Measurements from ENCODE around the gene INTU.

INTU gene

DNA sequence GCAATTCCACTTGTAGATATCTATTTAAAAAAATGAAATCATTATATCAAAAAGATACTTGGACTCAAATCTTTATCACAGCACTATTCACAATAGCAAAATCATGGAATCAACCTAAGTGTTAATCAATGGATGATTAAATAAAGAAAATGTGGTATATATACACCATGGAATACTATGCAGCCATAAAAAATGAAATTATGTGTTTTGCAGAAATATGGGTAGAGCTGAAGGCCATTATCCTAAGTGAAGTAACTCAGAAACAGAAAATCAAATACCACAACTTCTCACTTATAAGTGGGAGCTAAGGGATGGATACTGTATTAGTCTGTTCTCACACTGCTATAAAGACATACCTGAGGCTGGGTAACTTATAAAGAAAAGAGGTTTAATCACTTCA lies 14.3 kb upstream of the INTU start:
- no peaks in the 10 kb centered on the region for H3K36me3 ChIP-seq (ENCODE audit: insufficient read depth, low read length)
- no peak overlapping the region for H3K4me3 ChIP-seq (ENCODE audit: low read length)
- peaks cover 6% of the 10 kb centered on the region for H3K4me1 ChIP-seq (ENCODE audit: control insufficient read depth, insufficient read depth, low read length)
- no peak overlapping the region for H3K4me2 ChIP-seq (ENCODE audit: low read length)
- H3K27me3 ChIP-seq (ENCODE audit: control insufficient read depth, insufficient read depth, low read length) = peaks cover 43% of the 10 kb centered on the region
- H3K9me3 ChIP-seq (replicated peaks; ENCODE audit: low read length) = no peaks in the 10 kb centered on the region
- no peak overlapping the region for H3K9ac ChIP-seq (ENCODE audit: low read depth, low read length)

DNA sequence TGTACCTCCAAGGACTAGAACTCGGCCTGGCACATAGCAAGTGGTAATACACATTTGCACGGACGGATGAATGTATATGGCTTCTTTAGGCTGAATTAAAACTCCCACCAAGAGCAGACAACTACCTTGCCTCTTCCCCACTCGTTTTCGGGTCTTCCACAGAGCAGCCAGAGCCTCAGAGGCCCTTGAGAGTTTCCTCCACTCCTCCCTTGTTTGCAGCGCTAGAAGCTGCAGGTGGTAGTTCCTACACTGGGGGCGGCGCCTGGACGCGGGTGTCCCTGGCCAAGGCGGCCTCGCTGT lies 10.2 kb upstream of the INTU start:
- H3K27me3 ChIP-seq (ENCODE audit: control insufficient read depth, insufficient read depth, low read length) = peaks cover 14% of the 10 kb centered on the region
- H3K4me1 ChIP-seq (ENCODE audit: control insufficient read depth, insufficient read depth, low read length) = peaks cover 7% of the 10 kb centered on the region
- peak overlapping the region; percentile 97 for H3K4me2 ChIP-seq (ENCODE audit: low read length)
- no peak overlapping the region for H3K9ac ChIP-seq (ENCODE audit: low read depth, low read length)
- H3K36me3 ChIP-seq (ENCODE audit: insufficient read depth, low read length) = no peaks in the 10 kb centered on the region
- H3K4me3 ChIP-seq (ENCODE audit: low read length) = peak overlapping the region; percentile 91
- H3K9me3 ChIP-seq (replicated peaks; ENCODE audit: low read length) = no peaks in the 10 kb centered on the region

DNA sequence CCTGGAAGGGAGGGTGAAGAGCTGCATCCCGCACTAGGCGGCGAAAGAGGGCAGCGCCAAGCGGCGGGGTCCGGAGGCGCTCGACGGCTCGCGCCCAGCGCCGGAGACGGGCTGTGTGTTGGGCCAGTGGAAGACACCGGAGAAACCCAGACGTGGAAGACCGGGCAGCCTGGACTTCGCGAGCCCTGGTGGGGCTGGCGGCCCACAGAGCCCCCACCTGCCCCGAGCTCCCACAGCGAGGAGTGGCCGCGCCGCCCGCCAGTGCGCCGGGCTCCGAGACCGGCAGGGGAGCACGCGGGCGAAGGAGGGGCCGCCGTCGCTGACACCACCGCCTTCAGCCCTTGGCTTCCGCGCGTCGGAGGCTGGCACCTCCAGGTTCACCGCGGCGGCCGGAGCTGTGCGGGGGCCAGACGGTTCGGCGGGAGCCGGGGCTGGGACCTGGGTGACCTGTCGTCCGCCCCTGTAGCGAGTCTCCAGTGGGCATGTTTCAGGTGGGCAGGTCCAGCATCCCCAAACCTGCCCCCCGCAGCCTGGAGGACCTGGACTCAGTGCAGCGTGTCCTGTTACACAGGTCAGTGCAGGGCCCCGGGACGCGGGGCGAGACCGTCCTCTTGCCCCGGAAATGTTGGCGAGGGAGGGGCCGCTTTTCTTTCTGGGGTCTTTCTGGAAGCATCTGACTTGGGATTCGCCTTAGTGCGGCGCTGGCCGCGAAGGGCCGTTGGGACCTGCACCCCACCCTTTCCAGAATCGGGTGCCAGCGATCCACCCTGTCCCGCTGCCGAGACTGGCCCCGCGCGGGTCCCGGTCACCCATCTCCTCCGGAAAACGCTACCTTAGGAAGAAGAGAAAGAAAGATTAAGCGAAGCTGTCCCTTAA lies 9.6 kb upstream of the INTU start:
- peaks cover 7% of the 10 kb centered on the region for H3K4me1 ChIP-seq (ENCODE audit: control insufficient read depth, insufficient read depth, low read length)
- H3K36me3 ChIP-seq (ENCODE audit: insufficient read depth, low read length) = no peaks in the 10 kb centered on the region
- H3K9me3 ChIP-seq (replicated peaks; ENCODE audit: low read length) = no peaks in the 10 kb centered on the region
- peak overlapping the region; percentile 91 for H3K4me3 ChIP-seq (ENCODE audit: low read length)
- H3K4me2 ChIP-seq (ENCODE audit: low read length) = peak overlapping the region; percentile 97
- peaks cover 9% of the 10 kb centered on the region for H3K27me3 ChIP-seq (ENCODE audit: control insufficient read depth, insufficient read depth, low read length)
- H3K9ac ChIP-seq (ENCODE audit: low read depth, low read length) = peak overlapping the region; percentile 80

DNA sequence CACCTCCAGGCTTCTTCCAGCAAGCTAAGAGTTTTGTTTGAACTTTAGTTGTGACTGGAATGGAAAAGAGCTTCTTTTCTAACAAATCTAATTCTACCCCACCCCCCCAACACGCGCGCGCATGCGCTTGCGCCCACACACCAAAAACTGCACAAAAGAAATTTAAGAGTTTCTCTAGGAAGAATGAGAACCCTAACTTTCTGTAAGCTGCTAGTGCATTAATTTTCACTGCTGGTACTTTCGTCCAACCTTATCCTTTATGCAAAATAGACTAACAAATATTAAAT lies 9.0 kb upstream of the INTU start:
- Histone ChIP-seq H3K4me3 (ENCODE audit: low read length) (peak overlapping the region; percentile 91), H3K9me3 (replicated peaks; ENCODE audit: low read length) (no peaks in the 10 kb centered on the region), H3K9ac (ENCODE audit: low read depth, low read length) (peak overlapping the region; percentile 80), H3K27me3 (ENCODE audit: control insufficient read depth, insufficient read depth, low read length) (peaks cover 8% of the 10 kb centered on the region), H3K36me3 (ENCODE audit: insufficient read depth, low read length) (no peaks in the 10 kb centered on the region), H3K4me2 (ENCODE audit: low read length) (peak overlapping the region; percentile 97), H3K4me1 (ENCODE audit: control insufficient read depth, insufficient read depth, low read length) (peaks cover 7% of the 10 kb centered on the region)

DNA sequence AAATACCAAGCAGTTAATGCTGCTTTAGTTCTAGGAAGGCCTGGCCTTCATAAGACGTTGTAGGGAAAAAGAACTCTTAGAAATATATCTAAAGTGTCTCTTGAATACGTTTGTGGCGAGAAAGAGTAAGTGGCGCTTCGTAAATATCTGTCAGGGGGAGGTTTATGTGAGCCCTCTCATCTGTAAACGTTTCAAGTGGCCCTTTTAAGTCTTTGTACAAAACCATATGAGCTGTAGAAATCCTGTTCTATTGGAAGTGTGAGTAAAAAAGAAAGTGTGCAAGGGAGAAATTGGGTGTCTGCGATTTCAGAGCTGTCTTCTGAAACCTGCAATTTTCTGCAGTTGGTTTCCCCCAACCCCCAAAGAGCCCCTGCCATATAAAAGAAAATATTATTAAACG lies 8.6 kb upstream of the INTU start:
- no peak overlapping the region for H3K4me3 ChIP-seq (ENCODE audit: low read length)
- H3K36me3 ChIP-seq (ENCODE audit: insufficient read depth, low read length) = no peaks in the 10 kb centered on the region
- H3K9me3 ChIP-seq (replicated peaks; ENCODE audit: low read length) = no peaks in the 10 kb centered on the region
- H3K4me1 ChIP-seq (ENCODE audit: control insufficient read depth, insufficient read depth, low read length) = peaks cover 7% of the 10 kb centered on the region
- no peak overlapping the region for H3K9ac ChIP-seq (ENCODE audit: low read depth, low read length)
- H3K4me2 ChIP-seq (ENCODE audit: low read length) = peak overlapping the region; percentile 97
- peaks cover 8% of the 10 kb centered on the region for H3K27me3 ChIP-seq (ENCODE audit: control insufficient read depth, insufficient read depth, low read length)

DNA sequence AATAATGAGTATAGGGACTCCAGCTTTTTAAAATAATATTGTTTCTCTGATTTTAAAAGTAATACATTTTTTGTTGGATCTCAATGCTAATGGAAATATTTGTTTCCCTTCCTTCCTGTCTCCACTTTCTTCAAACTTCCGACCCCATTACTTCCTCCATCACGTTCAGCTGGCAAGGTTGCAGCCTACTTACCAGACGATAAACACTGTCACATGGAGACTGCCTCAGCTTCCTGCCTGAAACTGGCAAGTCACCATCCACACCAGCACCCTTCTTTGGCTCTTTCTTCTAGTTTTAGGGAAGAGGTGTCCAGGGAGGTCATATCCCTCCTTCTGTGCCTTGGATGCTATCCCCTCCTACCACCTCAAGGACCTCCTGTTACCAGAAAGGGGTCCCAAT lies 3.4 kb upstream of the INTU start:
- Histone ChIP-seq H3K27me3 (ENCODE audit: control insufficient read depth, insufficient read depth, low read length) (no peaks in the 10 kb centered on the region), H3K36me3 (ENCODE audit: insufficient read depth, low read length) (no peaks in the 10 kb centered on the region), H3K4me2 (ENCODE audit: low read length) (no peak overlapping the region), H3K4me1 (ENCODE audit: control insufficient read depth, insufficient read depth, low read length) (peaks cover 6% of the 10 kb centered on the region), H3K9ac (ENCODE audit: low read depth, low read length) (no peak overlapping the region), H3K4me3 (ENCODE audit: low read length) (no peak overlapping the region), H3K9me3 (replicated peaks; ENCODE audit: low read length) (no peaks in the 10 kb centered on the region)

DNA sequence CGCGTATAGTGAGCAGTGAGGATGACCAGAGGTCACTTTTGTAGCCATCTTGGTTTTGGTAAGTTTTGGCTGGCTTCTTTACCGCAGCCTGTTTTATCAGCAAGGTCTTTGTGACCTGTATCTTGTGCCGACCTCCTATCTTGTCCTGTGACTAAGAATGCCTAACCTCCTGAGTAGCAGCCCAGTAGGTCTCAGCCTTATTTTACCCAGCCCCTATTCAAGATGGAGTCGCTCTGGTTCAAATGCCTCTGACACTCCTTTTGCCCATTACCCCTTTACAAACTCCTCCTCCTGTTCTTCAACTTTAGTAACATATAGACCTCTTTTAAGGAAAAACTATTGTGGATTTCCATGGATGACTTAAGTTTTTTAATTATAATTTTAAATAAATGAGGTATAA lies 2.6 kb upstream of the INTU start:
- no peaks in the 10 kb centered on the region for H3K27me3 ChIP-seq (ENCODE audit: control insufficient read depth, insufficient read depth, low read length)
- H3K9ac ChIP-seq (ENCODE audit: low read depth, low read length) = no peak overlapping the region
- peaks cover 6% of the 10 kb centered on the region for H3K4me1 ChIP-seq (ENCODE audit: control insufficient read depth, insufficient read depth, low read length)
- H3K4me2 ChIP-seq (ENCODE audit: low read length) = no peak overlapping the region
- H3K4me3 ChIP-seq (ENCODE audit: low read length) = no peak overlapping the region
- H3K9me3 ChIP-seq (replicated peaks; ENCODE audit: low read length) = no peaks in the 10 kb centered on the region
- no peaks in the 10 kb centered on the region for H3K36me3 ChIP-seq (ENCODE audit: insufficient read depth, low read length)

DNA sequence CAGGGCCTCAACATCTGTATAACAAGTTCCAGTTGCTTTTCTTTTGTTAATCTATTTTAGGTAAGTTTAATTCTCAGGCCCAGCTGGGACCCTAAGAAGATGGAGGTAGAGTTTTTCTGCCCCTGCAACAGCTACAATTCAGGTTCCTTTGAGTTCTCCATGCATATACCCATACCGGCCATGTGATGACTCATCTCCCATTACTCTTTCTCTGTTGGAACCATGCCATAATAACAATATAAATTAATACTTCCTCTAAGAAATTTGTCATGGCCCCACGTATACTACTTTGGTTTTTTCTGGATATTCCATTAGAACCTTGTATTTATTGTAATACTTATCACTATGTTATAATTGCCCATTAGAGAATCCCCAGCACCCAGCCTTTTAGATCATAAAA lies 1.3 kb upstream of the INTU start:
- H3K9ac ChIP-seq (ENCODE audit: low read depth, low read length) = no peak overlapping the region
- no peaks in the 10 kb centered on the region for H3K27me3 ChIP-seq (ENCODE audit: control insufficient read depth, insufficient read depth, low read length)
- no peaks in the 10 kb centered on the region for H3K9me3 ChIP-seq (replicated peaks; ENCODE audit: low read length)
- H3K4me2 ChIP-seq (ENCODE audit: low read length) = no peak overlapping the region
- H3K4me3 ChIP-seq (ENCODE audit: low read length) = no peak overlapping the region
- H3K36me3 ChIP-seq (ENCODE audit: insufficient read depth, low read length) = no peaks in the 10 kb centered on the region
- H3K4me1 ChIP-seq (ENCODE audit: control insufficient read depth, insufficient read depth, low read length) = peaks cover 6% of the 10 kb centered on the region

DNA sequence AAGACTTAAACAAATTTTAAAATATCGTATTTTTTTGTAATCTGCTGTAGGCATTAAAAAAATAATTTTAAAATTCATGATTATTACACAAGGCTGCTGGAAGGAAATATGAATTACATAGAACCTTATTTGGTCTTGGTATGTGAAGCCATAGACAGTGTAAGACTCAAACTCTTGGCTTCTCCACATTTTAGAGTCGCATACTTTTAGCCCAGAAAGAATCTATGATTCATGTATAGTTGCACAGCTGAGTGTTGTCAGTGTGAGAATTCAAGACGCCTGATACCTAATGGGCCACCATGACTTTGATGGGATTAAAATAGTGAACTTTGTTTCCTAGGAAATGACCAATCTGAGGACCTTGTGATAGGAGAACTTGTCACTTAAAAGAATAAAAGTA lies 1.4 kb downstream of the INTU start:
- Histone ChIP-seq H3K4me1 (ENCODE audit: control insufficient read depth, insufficient read depth, low read length) (peaks cover 6% of the 10 kb centered on the region), H3K36me3 (ENCODE audit: insufficient read depth, low read length) (no peaks in the 10 kb centered on the region), H3K4me3 (ENCODE audit: low read length) (no peak overlapping the region), H3K9ac (ENCODE audit: low read depth, low read length) (no peak overlapping the region), H3K27me3 (ENCODE audit: control insufficient read depth, insufficient read depth, low read length) (no peaks in the 10 kb centered on the region), H3K4me2 (ENCODE audit: low read length) (peak overlapping the region; percentile 83), H3K9me3 (replicated peaks; ENCODE audit: low read length) (no peaks in the 10 kb centered on the region)

DNA sequence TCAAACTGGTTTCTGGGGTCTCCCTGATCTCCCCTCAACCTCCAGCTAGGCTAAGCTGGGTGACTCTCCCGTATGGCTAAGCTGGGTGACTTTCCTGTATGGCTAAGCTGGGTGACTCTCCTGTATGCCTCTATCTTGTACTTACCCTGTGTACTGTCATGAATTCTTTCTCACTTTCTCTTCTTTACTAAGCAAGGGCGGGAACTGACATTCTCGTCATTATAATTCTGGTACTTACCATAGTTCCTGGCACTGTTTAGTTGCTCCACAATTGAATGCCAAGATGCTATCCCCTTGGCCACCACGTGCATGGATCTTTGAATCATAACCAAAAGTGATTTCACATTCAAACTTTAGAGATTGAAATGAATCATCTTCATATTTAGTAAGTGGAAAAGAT lies 8.8 kb downstream of the INTU start:
- no peaks in the 10 kb centered on the region for H3K27me3 ChIP-seq (ENCODE audit: control insufficient read depth, insufficient read depth, low read length)
- no peak overlapping the region for H3K4me3 ChIP-seq (ENCODE audit: low read length)
- H3K9ac ChIP-seq (ENCODE audit: low read depth, low read length) = no peak overlapping the region
- H3K4me1 ChIP-seq (ENCODE audit: control insufficient read depth, insufficient read depth, low read length) = peaks cover 12% of the 10 kb centered on the region
- H3K9me3 ChIP-seq (replicated peaks; ENCODE audit: low read length) = no peaks in the 10 kb centered on the region
- H3K36me3 ChIP-seq (ENCODE audit: insufficient read depth, low read length) = no peaks in the 10 kb centered on the region
- no peak overlapping the region for H3K4me2 ChIP-seq (ENCODE audit: low read length)

DNA sequence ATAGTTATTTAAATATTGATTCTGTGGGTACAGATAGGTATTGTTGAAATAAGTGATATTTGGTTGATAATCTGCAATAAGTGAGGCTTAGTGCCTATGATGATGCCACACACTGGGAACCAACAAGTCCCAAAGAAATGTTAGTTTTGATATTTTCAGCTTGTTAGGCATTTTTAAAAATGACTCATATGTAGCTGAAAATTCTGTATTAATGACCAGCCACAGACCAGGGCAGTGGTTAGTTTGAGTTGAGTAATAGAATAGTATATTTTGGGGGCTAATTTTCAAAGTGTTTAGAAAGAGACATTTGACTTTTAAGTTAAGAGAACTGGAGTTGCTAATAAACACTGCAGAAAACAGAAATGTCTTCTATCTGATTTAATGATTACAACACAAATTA lies 9.4 kb downstream of the INTU start:
- Histone ChIP-seq H3K9me3 (replicated peaks; ENCODE audit: low read length) (no peaks in the 10 kb centered on the region), H3K9ac (ENCODE audit: low read depth, low read length) (peak overlapping the region; percentile 29), H3K4me2 (ENCODE audit: low read length) (peak overlapping the region; percentile 65), H3K27me3 (ENCODE audit: control insufficient read depth, insufficient read depth, low read length) (no peaks in the 10 kb centered on the region), H3K36me3 (ENCODE audit: insufficient read depth, low read length) (no peaks in the 10 kb centered on the region), H3K4me1 (ENCODE audit: control insufficient read depth, insufficient read depth, low read length) (peaks cover 12% of the 10 kb centered on the region), H3K4me3 (ENCODE audit: low read length) (peak overlapping the region; percentile 42)

DNA sequence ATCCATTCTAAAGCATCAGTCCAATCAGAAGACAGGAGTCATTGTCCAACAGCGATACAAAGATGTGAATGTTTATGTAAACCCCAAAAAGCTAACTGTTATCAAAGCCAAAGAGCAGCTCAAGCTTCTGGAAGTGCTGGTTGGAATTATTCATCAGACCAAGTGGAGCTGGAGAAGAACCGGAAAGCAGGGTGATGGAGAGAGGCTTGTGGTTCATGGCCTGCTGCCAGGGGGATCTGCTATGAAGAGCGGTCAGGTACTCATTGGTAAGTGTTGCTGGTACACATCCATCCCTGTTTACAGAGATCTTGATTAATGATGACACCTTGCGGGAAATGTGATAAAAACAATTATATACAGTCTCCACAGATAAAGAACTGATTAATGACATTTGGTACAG lies 11.0 kb downstream of the INTU start:
- H3K4me2 ChIP-seq (ENCODE audit: low read length) = no peak overlapping the region
- H3K9ac ChIP-seq (ENCODE audit: low read depth, low read length) = no peak overlapping the region
- no peak overlapping the region for H3K4me3 ChIP-seq (ENCODE audit: low read length)
- H3K27me3 ChIP-seq (ENCODE audit: control insufficient read depth, insufficient read depth, low read length) = no peaks in the 10 kb centered on the region
- peaks cover 12% of the 10 kb centered on the region for H3K4me1 ChIP-seq (ENCODE audit: control insufficient read depth, insufficient read depth, low read length)
- H3K9me3 ChIP-seq (replicated peaks; ENCODE audit: low read length) = no peaks in the 10 kb centered on the region
- H3K36me3 ChIP-seq (ENCODE audit: insufficient read depth, low read length) = no peaks in the 10 kb centered on the region
